ENCODE data around the gene ALDH3B1. TPM values are rescaled to one million over a fixed set of nuclear protein-coding genes. Genes with fewer than 3 reads are reported as not detected.
A peak's percentile ranks its signal among the peaks of the same experiment; 100 is the strongest.

The ALDH3B1 gene
- polyA plus RNA-seq, 1 experiment, result 24.0 TPM

- TF ChIP-seq, protein P1, sequence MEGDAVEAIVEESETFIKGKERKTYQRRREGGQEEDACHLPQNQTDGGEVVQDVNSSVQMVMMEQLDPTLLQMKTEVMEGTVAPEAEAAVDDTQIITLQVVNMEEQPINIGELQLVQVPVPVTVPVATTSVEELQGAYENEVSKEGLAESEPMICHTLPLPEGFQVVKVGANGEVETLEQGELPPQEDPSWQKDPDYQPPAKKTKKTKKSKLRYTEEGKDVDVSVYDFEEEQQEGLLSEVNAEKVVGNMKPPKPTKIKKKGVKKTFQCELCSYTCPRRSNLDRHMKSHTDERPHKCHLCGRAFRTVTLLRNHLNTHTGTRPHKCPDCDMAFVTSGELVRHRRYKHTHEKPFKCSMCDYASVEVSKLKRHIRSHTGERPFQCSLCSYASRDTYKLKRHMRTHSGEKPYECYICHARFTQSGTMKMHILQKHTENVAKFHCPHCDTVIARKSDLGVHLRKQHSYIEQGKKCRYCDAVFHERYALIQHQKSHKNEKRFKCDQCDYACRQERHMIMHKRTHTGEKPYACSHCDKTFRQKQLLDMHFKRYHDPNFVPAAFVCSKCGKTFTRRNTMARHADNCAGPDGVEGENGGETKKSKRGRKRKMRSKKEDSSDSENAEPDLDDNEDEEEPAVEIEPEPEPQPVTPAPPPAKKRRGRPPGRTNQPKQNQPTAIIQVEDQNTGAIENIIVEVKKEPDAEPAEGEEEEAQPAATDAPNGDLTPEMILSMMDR (IDR thresholded peaks at IDR 0.05; ENCODE audit: low read depth, low read length), result no peak
Measured at GRCh38 chr11:68018730-68019190, 8.6 kb downstream of the ALDH3B1 start.

DNA sequence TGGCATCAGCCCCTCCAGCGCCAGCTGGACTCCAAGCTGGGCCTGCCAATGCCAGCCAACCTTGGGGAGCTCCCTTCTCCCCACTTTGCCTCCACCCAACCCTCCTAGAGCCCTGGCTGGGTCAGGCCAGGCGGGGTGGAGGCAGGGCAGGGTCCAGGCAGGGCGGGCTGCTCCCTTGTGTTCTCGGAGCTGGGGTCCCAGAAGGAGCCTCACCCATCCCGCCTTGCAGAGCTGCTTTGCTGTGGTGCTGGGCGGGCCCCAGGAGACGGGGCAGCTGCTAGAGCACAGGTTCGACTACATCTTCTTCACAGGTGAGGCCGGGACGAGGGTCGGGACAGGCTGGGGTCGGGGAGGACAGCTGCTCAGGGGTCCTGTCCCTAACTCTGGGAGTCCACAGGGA is 9.4 kb downstream of the ALDH3B1 start:
- TF ChIP-seq, protein P1 (IDR thresholded peaks at IDR 0.05; ENCODE audit: low read depth, low read length), result no peak
- ChIA-PET POLR2A (interaction anchor here (0.9 kb wide), 1 partner anchor 9 kb away, joined by 3 read pairs; the partner anchor contains the start of gene ALDH3B1), CTCF (no interaction called here)
- Histone ChIP-seq H3K27ac (ENCODE audit: low read depth, low read length) (no peak overlapping the region), H3K27me3 (ENCODE audit: control insufficient read depth, insufficient read depth, low read length) (no peaks in the 10 kb centered on the region), H3K4me3 (ENCODE audit: low read depth, low read length) (no peak overlapping the region), H3K9me3 (ENCODE audit: control insufficient read depth, insufficient read depth, low read length) (no peaks in the 10 kb centered on the region)
- no peak for DNase-seq (ENCODE audit: low read depth, low spot score)

More at GRCh38 chr11:68018730-68019190, 8.6 kb downstream of the ALDH3B1 start:
- ChIA-PET POLR2A (interaction anchor here (0.9 kb wide), 1 partner anchor 8 kb away, joined by 3 read pairs; the partner anchor contains the start of gene ALDH3B1), CTCF (no interaction called here)
- Histone ChIP-seq H3K27me3 (ENCODE audit: control insufficient read depth, insufficient read depth, low read length) (no peaks in the 10 kb centered on the region), H3K27ac (ENCODE audit: low read depth, low read length) (no peak overlapping the region), H3K4me3 (ENCODE audit: low read depth, low read length) (no peak overlapping the region), H3K9me3 (ENCODE audit: control insufficient read depth, insufficient read depth, low read length) (no peaks in the 10 kb centered on the region)
- DNase-seq (ENCODE audit: low read depth, low spot score), result no peak

DNA sequence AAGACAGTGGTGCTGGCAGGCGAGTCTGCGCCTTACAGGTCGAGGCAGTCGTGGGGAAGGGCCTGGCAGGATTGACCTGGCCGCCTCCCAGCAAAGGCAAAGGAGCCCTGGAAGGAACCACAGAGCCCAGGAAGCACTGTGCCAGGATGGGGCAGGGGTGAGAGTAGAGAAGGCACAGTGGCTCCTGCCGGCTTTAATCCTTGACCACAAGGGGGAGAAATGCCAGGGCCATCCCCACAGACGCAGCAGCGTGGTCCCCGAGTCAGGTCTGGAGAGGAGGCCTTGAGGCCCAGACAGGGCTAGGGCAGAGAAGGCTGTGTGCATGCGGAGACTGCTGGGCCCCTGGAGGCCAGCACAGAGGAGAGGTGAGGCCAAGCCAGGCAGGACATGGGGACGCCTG is 10.4 kb downstream of the ALDH3B1 start:
- ChIA-PET CTCF (interaction anchor here (1.1 kb wide), 1 partner anchor 189 kb away, joined by 5 read pairs; no protein-coding TSS in a partner anchor), POLR2A (no interaction called here)
- no peak for DNase-seq (ENCODE audit: low read depth, low spot score)
- Histone ChIP-seq H3K9me3 (ENCODE audit: control insufficient read depth, insufficient read depth, low read length) (no peaks in the 10 kb centered on the region), H3K27ac (ENCODE audit: low read depth, low read length) (no peak overlapping the region), H3K27me3 (ENCODE audit: control insufficient read depth, insufficient read depth, low read length) (no peaks in the 10 kb centered on the region), H3K4me3 (ENCODE audit: low read depth, low read length) (no peak overlapping the region)
- TF ChIP-seq, protein P1 (IDR thresholded peaks at IDR 0.05; ENCODE audit: low read depth, low read length), result peak; percentile 59

GRCh38 chr11:68021167-68021787 is 11.2 kb downstream of the ALDH3B1 start:
- no peak overlapping the region for H3K27ac ChIP-seq (ENCODE audit: low read depth, low read length)
- ChIA-PET POLR2A (no interaction called here), CTCF (interaction anchor here (1.1 kb wide), 1 partner anchor 189 kb away, joined by 5 read pairs; no protein-coding TSS in a partner anchor)
- TF ChIP-seq, protein P1 (IDR thresholded peaks at IDR 0.05; ENCODE audit: low read depth, low read length), result no peak; the same call in 1 of the 2 replicates
- no peak for DNase-seq (ENCODE audit: low read depth, low spot score)
- H3K4me3 ChIP-seq (ENCODE audit: low read depth, low read length), result no peak overlapping the region
- no peaks in the 10 kb centered on the region for H3K27me3 ChIP-seq (ENCODE audit: control insufficient read depth, insufficient read depth, low read length)
- no peaks in the 10 kb centered on the region for H3K9me3 ChIP-seq (ENCODE audit: control insufficient read depth, insufficient read depth, low read length)

GRCh38 chr11:68022531-68022930 is 12.4 kb downstream of the ALDH3B1 start:
- Histone ChIP-seq H3K27me3 (ENCODE audit: control insufficient read depth, insufficient read depth, low read length) (no peaks in the 10 kb centered on the region), H3K4me3 (ENCODE audit: low read depth, low read length) (no peak overlapping the region), H3K27ac (ENCODE audit: low read depth, low read length) (no peak overlapping the region), H3K9me3 (ENCODE audit: control insufficient read depth, insufficient read depth, low read length) (no peaks in the 10 kb centered on the region)
- TF ChIP-seq, protein P1 (IDR thresholded peaks at IDR 0.05; ENCODE audit: low read depth, low read length), result no peak
- ChIA-PET CTCF (interaction anchor here (1.1 kb wide), 1 partner anchor 187 kb away, joined by 3 read pairs; no protein-coding TSS in a partner anchor), POLR2A (no interaction called here)
- no peak for DNase-seq (ENCODE audit: low read depth, low spot score)
